BE2C (cell line): ENCODE results near the gene EXTL2.

Experiments used
- DNase-seq: peaks from one replicate; pipeline ENCODE4 v3.0.0-alpha.2; 2020
- H3K27me3 ChIP-seq: fragments of 250-450 bp; sonication (Bioruptor Pico); 2 replicates; pipeline ENCODE4 v1.5.1; 2020; ENCODE audit warnings: mild to moderate bottlenecking
- H3K36me3 ChIP-seq: fragments of 250-450 bp; sonication (Bioruptor Pico); 2 replicates; pipeline ENCODE4 v1.5.1; 2020; ENCODE audit warnings: mild to moderate bottlenecking
- H3K4me1 ChIP-seq: fragments of 250-450 bp; sonication (Bioruptor Pico); 2 replicates; pipeline ENCODE4 v1.5.1; 2020
- H3K4me3 ChIP-seq: 2 replicates; pipeline ENCODE4 v1.5.1; 2011; ENCODE audit warnings: low read depth, low read length
- H3K9me3 ChIP-seq: fragments of 250-450 bp; sonication (Bioruptor Pico); 2 replicates; pipeline ENCODE4 v1.5.1; 2020
- TF ChIP-seq, protein P1 (sequence below): IDR thresholded peaks from 2 replicates; pipeline ENCODE4 v1.5.1; 2012; ENCODE audit warnings: mild to moderate bottlenecking, low read depth, low read length

Gene EXTL2

DNA sequence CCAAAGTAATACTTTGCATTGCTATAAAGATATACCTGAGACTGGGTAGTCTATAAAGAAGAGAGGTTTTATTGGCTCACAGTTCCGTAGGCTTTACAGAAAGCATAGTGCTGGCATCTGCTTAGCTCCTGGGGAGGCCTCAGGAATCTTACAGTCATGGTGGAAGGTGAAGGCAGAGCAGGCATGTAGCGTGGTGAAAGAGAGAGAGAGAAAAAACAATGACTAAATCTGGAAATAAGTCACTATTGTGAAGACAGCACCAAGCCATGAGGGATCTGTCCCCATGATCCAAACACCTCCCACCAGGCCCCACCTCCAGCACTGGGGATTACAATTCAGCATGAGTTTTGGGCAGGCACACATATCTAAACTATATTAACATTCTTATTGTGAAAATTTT lies 31.6 kb upstream of the EXTL2 start:
- H3K36me3 ChIP-seq: peaks cover 14% of the 10 kb centered on the region
- TF ChIP-seq, protein P1, sequence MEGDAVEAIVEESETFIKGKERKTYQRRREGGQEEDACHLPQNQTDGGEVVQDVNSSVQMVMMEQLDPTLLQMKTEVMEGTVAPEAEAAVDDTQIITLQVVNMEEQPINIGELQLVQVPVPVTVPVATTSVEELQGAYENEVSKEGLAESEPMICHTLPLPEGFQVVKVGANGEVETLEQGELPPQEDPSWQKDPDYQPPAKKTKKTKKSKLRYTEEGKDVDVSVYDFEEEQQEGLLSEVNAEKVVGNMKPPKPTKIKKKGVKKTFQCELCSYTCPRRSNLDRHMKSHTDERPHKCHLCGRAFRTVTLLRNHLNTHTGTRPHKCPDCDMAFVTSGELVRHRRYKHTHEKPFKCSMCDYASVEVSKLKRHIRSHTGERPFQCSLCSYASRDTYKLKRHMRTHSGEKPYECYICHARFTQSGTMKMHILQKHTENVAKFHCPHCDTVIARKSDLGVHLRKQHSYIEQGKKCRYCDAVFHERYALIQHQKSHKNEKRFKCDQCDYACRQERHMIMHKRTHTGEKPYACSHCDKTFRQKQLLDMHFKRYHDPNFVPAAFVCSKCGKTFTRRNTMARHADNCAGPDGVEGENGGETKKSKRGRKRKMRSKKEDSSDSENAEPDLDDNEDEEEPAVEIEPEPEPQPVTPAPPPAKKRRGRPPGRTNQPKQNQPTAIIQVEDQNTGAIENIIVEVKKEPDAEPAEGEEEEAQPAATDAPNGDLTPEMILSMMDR: no peak
- no peaks in the 10 kb centered on the region for H3K27me3 ChIP-seq
- H3K9me3 ChIP-seq: no peaks in the 10 kb centered on the region
- H3K4me1 ChIP-seq: no peaks in the 10 kb centered on the region
- H3K4me3 ChIP-seq: no peak overlapping the region
- no peak for DNase-seq

DNA sequence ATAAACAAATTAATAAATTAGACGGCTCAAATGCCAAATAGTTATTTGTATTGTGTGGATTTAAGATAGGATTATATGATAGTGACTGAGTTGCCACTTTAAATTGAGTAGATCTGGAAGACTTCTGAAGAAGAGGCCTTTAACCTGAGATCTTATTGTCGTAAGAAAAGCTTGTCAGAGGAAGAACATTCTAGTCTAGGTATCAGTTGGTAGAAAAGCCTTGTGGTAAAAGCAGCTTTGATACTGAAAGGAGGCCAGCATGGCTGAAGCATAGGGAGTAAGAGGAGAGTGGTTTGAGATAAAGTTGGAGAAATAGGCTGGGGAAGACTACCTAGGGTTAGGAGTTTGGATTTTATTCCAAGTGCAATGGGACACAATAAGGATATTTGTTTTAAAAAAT lies 30.3 kb upstream of the EXTL2 start:
- Histone ChIP-seq H3K27me3 (no peaks in the 10 kb centered on the region), H3K4me3 (no peak overlapping the region), H3K36me3 (peaks cover 14% of the 10 kb centered on the region), H3K9me3 (no peaks in the 10 kb centered on the region), H3K4me1 (no peaks in the 10 kb centered on the region)
- TF ChIP-seq, protein P1: no peak
- DNase-seq: no peak

DNA sequence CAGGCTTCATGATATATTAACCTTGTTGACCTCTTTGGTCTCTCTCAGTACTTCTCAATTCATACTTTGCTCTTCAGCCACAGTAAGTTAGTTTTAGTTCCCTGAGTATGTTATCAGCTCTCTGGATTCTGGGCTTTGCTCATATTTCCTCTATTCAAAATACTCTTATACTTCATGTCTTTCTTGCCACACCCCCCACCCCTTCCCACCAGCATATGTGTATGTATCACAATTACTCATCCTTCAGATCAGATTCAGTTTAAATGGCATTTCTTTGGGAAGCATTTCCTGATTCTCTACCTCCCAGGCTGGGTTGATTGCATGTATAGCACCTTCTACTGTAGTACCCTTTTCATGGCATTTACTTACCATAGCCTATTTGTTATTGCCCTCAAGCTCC lies 29.6 kb upstream of the EXTL2 start:
- TF ChIP-seq, protein P1: no peak
- DNase-seq: no peak

DNA sequence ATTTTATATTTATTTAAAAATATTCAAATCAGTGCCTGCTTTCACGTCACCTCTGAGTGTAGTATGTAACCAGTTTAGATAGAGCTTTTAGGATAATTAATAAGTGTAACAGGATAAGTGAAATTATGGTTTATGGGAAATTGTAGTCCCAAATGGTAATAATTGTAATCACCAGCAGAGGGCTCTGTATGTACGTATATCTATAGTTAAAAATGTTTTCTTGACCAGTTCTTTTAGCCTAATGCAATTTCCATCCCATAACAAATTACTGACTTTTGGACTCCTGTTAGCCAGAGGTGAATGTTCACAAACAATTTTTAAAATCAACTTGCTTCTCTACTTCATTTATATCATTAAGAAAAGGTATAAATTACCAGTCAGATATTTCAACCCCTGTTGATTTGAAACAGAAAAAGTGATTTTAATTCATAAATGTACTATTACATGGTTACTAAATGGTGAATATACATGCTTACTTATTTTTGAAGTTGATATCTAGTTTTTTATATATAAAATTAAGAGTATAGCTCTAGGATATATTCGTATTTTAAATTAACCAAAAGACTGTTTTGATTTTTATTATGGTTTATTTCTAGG lies 26.6 kb upstream of the EXTL2 start:
- H3K36me3 ChIP-seq: peaks cover 17% of the 10 kb centered on the region
- H3K9me3 ChIP-seq: no peaks in the 10 kb centered on the region
- peak; percentile 14 for DNase-seq

More for the DNA sequence above, 29.6 kb upstream of the EXTL2 start:
- H3K9me3 ChIP-seq: no peaks in the 10 kb centered on the region
- H3K27me3 ChIP-seq: no peaks in the 10 kb centered on the region
- no peaks in the 10 kb centered on the region for H3K4me1 ChIP-seq
- no peak overlapping the region for H3K4me3 ChIP-seq
- H3K36me3 ChIP-seq: peaks cover 14% of the 10 kb centered on the region

DNA sequence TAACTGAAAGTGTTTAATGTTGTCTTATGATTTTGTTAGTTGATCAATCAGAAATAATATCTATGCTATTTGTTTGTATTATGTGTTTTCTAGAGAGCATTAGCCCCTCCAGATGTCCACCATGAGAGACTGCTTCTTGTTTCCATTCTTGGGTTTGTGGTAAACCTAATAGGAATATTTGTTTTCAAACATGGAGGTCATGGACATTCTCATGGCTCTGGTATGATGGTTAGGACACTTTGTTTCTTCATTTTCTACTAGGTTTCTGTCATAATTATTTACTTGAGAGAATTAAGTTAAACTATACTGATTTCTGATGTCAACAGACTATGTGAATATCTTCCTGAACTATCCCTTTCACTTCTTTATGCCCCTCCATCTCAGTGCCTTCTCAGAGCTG lies 17.4 kb upstream of the EXTL2 start:
- Histone ChIP-seq H3K27me3 (no peaks in the 10 kb centered on the region), H3K36me3 (peaks cover 31% of the 10 kb centered on the region), H3K4me3 (no peak overlapping the region), H3K4me1 (no peaks in the 10 kb centered on the region), H3K9me3 (no peaks in the 10 kb centered on the region)
- TF ChIP-seq, protein P1: no peak
- no peak for DNase-seq

More for the DNA sequence above, 26.6 kb upstream of the EXTL2 start:
- Histone ChIP-seq H3K4me1 (no peaks in the 10 kb centered on the region), H3K27me3 (no peaks in the 10 kb centered on the region), H3K4me3 (no peak overlapping the region)
- TF ChIP-seq, protein P1: peak; percentile 55

DNA sequence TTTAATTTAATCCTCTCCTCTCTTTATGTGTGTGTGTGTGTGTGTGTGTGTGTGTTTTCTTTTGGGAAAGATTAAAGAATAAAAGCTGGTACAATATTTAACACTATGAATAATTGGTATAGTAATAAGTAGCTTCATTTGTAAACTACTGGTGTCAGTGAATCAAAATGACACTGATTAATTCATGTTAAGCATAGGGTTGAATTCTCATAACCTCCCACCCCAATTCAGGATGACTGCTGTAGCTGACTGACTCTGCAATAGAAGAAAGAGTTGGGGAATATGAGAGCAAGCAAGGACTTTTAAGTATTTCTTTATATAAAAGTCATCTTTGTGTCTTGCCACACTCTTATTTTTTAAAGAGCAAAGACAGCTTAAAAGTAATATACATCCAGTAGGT lies 14.4 kb upstream of the EXTL2 start:
- peaks cover 36% of the 10 kb centered on the region for H3K36me3 ChIP-seq
- H3K4me3 ChIP-seq: no peak overlapping the region
- TF ChIP-seq, protein P1: no peak
- no peaks in the 10 kb centered on the region for H3K9me3 ChIP-seq
- H3K27me3 ChIP-seq: no peaks in the 10 kb centered on the region
- H3K4me1 ChIP-seq: no peaks in the 10 kb centered on the region
- no peak for DNase-seq
